HCT116 (cell line): ENCODE data around the gene CCDC157. TPM values are rescaled to one million over a fixed set of nuclear protein-coding genes. Genes with fewer than 3 reads are reported as not detected.

Source experiments
- ATAC-seq: fragments of 200-7000 bp; cut with Tn5 transposase; 2 replicates; pipeline ENCODE4 v1.9.1; 2020; ENCODE audit warnings: mild to moderate bottlenecking, moderate library complexity
- BruUV-seq: library from RNA; stranded (reverse); fragments of 400-500 nt; replicated peaks from 2 replicates; lab custom pipeline; 2021; lab: Mats Ljungman, UMichigan
- CTCF ChIA-PET: fragments of 300-600 bp; sonication (Branson Sonifier 250); formaldehyde crosslinking; loops from one replicate; lab custom pipeline; 2021; ENCODE audit warnings: antibody characterized with exemption; lab: Charles Lee
- POLR2A ChIA-PET: fragments of 300-600, 350-600 bp; sonication (Branson Sonifier 250); formaldehyde crosslinking; loops from one replicate; lab custom pipeline; 2021; ENCODE audit warnings: antibody characterized with exemption; lab: Charles Lee
- RAD21 ChIA-PET, 2 experiments: fragments of 300-600 bp; sonication (Branson Sonifier 250); formaldehyde crosslinking; loops; one replicate each; lab custom pipeline; 2023; ENCODE audit warnings: low total read pairs in 2 of 2; ENCODE audit not compliant: uncharacterized antibody in 2 of 2, unreplicated experiment in 2 of 2, low non-redundant PET in 1 of 2; lab: Charles Lee
- DNase-seq: peaks from one replicate; pipeline ENCODE4 v3.0.0-alpha.2; 2010; ENCODE audit warnings: low read depth, low spot score
- H2AFZ ChIP-seq: fragments of 200-600 bp; shearing (Covaris generic), sonication (generic); 2 replicates; pipeline ENCODE4 v1.6.1; 2017; ENCODE audit warnings: low read depth, mixed run types, mixed read lengths, antibody characterized with exemption, low read length; ENCODE audit not compliant: poor library complexity, severe bottlenecking
- H3K27ac ChIP-seq: 2 replicates; pipeline ENCODE4 v1.5.1; 2012; ENCODE audit warnings: low read depth, low read length
- H3K27me3 ChIP-seq: fragments of 200-600 bp; sonication (generic); 2 replicates; pipeline ENCODE4 v1.6.1; 2016; ENCODE audit warnings: mixed run types, low read length, mixed read lengths; ENCODE audit not compliant: insufficient read depth
- H3K36me3 ChIP-seq, 2 experiments: fragments of 200-500 bp in 1 of 2; fragments of 200-600 bp in 1 of 2; sonication (Bioruptor generic) in 1 of 2; sonication (generic) in 1 of 2; 2 replicates each; pipeline versions ENCODE4 v1.5.1 to v1.6.1; 2014 to 2016; ENCODE audit warnings: low read length in 2 of 2, inconsistent platforms in 1 of 2, mixed read lengths in 1 of 2, mixed run types in 1 of 2; ENCODE audit not compliant: insufficient read depth in 2 of 2, control insufficient read depth in 1 of 2
- H3K4me1 ChIP-seq, 2 experiments: fragments of 200-600 bp in 1 of 2; sonication (generic) in 1 of 2; 2 replicates each; pipeline versions ENCODE4 v1.5.1 to v1.6.1; 2012 to 2017; ENCODE audit warnings: low read length in 2 of 2, inconsistent platforms in 1 of 2, mild to moderate bottlenecking in 1 of 2, mixed read lengths in 1 of 2, mixed run types in 1 of 2, moderate library complexity in 1 of 2; ENCODE audit not compliant: insufficient read depth in 2 of 2, control insufficient read depth in 1 of 2
- H3K4me2 ChIP-seq: fragments of 200-600 bp; sonication (generic); 2 replicates; pipeline ENCODE4 v1.6.1; 2017; ENCODE audit warnings: mixed run types, low read length, mixed read lengths
- H3K4me3 ChIP-seq, 2 experiments: fragments of 200-600 bp in 1 of 2; sonication (generic) in 1 of 2; replicated peaks in 1 of 2; 2 replicates each; pipeline ENCODE4 v1.5.1; 2011 to 2016; ENCODE audit warnings: low read length in 2 of 2, control low read depth in 1 of 2, low read depth in 1 of 2, mild to moderate bottlenecking in 1 of 2, mixed read lengths in 1 of 2, mixed run types in 1 of 2
- H3K79me2 ChIP-seq: fragments of 200-600 bp; sonication (generic); 2 replicates; pipeline ENCODE4 v1.6.1; 2017; ENCODE audit warnings: mild to moderate bottlenecking, mixed run types, low read length, moderate library complexity, mixed read lengths; ENCODE audit not compliant: insufficient read depth
- H3K9ac ChIP-seq: fragments of 200-600 bp; sonication (generic); 2 replicates; pipeline ENCODE4 v1.6.1; 2016; ENCODE audit warnings: low read length, mixed read lengths
- H3K9me2 ChIP-seq: fragments of 200-600 bp; sonication (generic), shearing (Covaris generic); 2 replicates; pipeline ENCODE4 v1.6.1; 2017; ENCODE audit warnings: mixed run types, mild to moderate bottlenecking, moderate library complexity; ENCODE audit not compliant: insufficient read depth
- H3K9me3 ChIP-seq, 2 experiments: fragments of 200-500 bp in 1 of 2; fragments of 200-600 bp in 1 of 2; sonication (Bioruptor generic) in 1 of 2; sonication (generic) in 1 of 2; 2 replicates each; pipeline ENCODE4 v1.6.1; 2014 to 2017; ENCODE audit warnings: low read length in 2 of 2, mixed read lengths in 2 of 2, inconsistent platforms in 1 of 2, low read depth in 1 of 2, mild to moderate bottlenecking in 1 of 2, mixed run types in 1 of 2, moderate library complexity in 1 of 2; ENCODE audit not compliant: control insufficient read depth in 1 of 2, insufficient read depth in 1 of 2
- H4K20me1 ChIP-seq: fragments of 200-600 bp; sonication (generic), shearing (Covaris generic); 2 replicates; pipeline ENCODE4 v1.6.1; 2017; ENCODE audit warnings: mixed run types, mild to moderate bottlenecking, moderate library complexity; ENCODE audit not compliant: insufficient read depth
- EZH2phosphoT487 ChIP-seq: fragments of 200-600 bp; IDR thresholded peaks from 2 replicates; pipeline ENCODE4 v1.6.1; 2018; ENCODE audit warnings: antibody characterized with exemption, borderline replicate concordance
- JUND ChIP-seq: IDR thresholded peaks from 2 replicates; pipeline ENCODE4 v1.6.1; 2012
- ZBTB33 ChIP-seq: IDR thresholded peaks from 2 replicates; pipeline ENCODE4 v1.6.1; 2011; ENCODE audit warnings: mild to moderate bottlenecking, low read length, moderate library complexity; ENCODE audit not compliant: insufficient replicate concordance; ENCODE audit errors: extremely low read depth
- ZFX ChIP-seq: fragments of 450-650 bp; IDR thresholded peaks from 2 replicates; pipeline ENCODE4 v1.6.1; 2017
- ZNF274 ChIP-seq: fragments of 200-500 bp; sonication (Bioruptor generic); IDR thresholded peaks from 2 replicates; pipeline ENCODE4 v1.6.1; 2014; ENCODE audit warnings: mild to moderate bottlenecking, low read depth, low read length, inconsistent platforms
- intact Hi-C: fragments of 100-400 bp; cut with micrococcal nuclease; formaldehyde crosslinking; loops from 2 replicates; pipeline ENCODE4 v1.10.0; 2022
- total RNA-seq: library from RNA; stranded (reverse); gene quantifications from one replicate; pipeline ENCODE4 v1.2.1, GENCODE V29; 2021; ENCODE audit not compliant: unreplicated experiment

The CCDC157 gene
- total RNA-seq, 1 experiment from 2014 or later = 2.1 TPM

GRCh38 chr22:30308518-30309230, 48.1 kb upstream of the CCDC157 start:
- TF ChIP-seq ZBTB33 (no peak), JUND (peak; percentile 11; the same call in 1 of the 2 replicates)
- TF ChIP-seq, all 23 proteins: peak for 1
- intact Hi-C loops = no loop called here
- ChIA-PET RAD21 (interaction anchor here in 1 of 2 experiments (0.7 to 1.0 kb wide), 2 partner anchors 18 to 21 kb away, joined by 3 read pairs; partner anchors contain the start of gene TBC1D10A), CTCF (no interaction called here), POLR2A (interaction anchor here (1.1 to 1.7 kb wide), 2 partner anchors 18 kb away, joined by 3 to 5 read pairs; partner anchors contain the start of gene TBC1D10A)
- Histone ChIP-seq H3K4me1 (peaks cover 61 to 94% of the 10 kb centered on the region in 2 experiments), H3K79me2 (0 out of 2 replicates have a peak, but pooled peaks cover 4% of the 10 kb centered on the region), H3K27ac (no peak overlapping the region), H3K27me3 (no peaks in the 10 kb centered on the region), H3K36me3 (no peaks in the 10 kb centered on the region), H3K9ac (no peak overlapping the region), H3K9me3 (no peaks in the 10 kb centered on the region), H3K4me3 (no peak overlapping the region), H2AFZ (no peak overlapping the region), H3K4me2 (0 out of 2 replicates have a peak overlapping the region, but pooled peaks have one; percentile 3), H4K20me1 (no peaks in the 10 kb centered on the region), H3K9me2 (no peaks in the 10 kb centered on the region)
- ATAC-seq (no peak), DNase-seq (no peak)
- no TSS peak for BruUV-seq

GRCh38 chr22:30309951-30310741, 46.7 kb upstream of the CCDC157 start:
- ATAC-seq = no peak
- CTCF ChIA-PET = no interaction called here
- Histone ChIP-seq H4K20me1 (no peaks in the 10 kb centered on the region), H3K4me2 (no peak overlapping the region), H3K4me3 (no peak overlapping the region), H3K9ac (no peak overlapping the region), H2AFZ (no peak overlapping the region), H3K27ac (no peak overlapping the region), H3K27me3 (no peaks in the 10 kb centered on the region), H3K9me3 (no peaks in the 10 kb centered on the region), H3K9me2 (no peaks in the 10 kb centered on the region), H3K4me1 (peaks cover 56 to 94% of the 10 kb centered on the region in 2 experiments), H3K79me2 (peaks cover 8% of the 10 kb centered on the region; the same call in 1 of the 2 replicates), H3K36me3 (no peaks in the 10 kb centered on the region)
- DNase-seq = no peak
- no peak for TF ChIP-seq ZNF274
- TF ChIP-seq EZH2phosphoT487 = no peak
- no peak for TF ChIP-seq ZFX
- intact Hi-C loops = no loop called here
- POLR2A ChIA-PET = no interaction called here
- BruUV-seq = no TSS peak
- RAD21 ChIA-PET = no interaction called here
